K562 (cell line): ENCODE results near the gene RYR3. TPM values are rescaled to one million over a fixed set of nuclear protein-coding genes. Genes with fewer than 3 reads are reported as not detected.

Experiments
- ATAC-seq: fragments of 200-7000 bp; cut with Tn5 transposase; 3 replicates; pipeline ENCODE4 v1.9.1; 2020; ENCODE audit warnings: moderate library complexity
- BruUV-seq: library from RNA; stranded (reverse); fragments of 400-500 nt; replicated peaks from 2 replicates; lab custom pipeline; 2021; lab: Mats Ljungman, UMichigan
- CTCF ChIA-PET: fragments of 300-600 bp; formaldehyde crosslinking; extraction: SDS; loops from one replicate; lab custom pipeline; 2021; ENCODE audit warnings: low intra/inter-chr PET ratio; lab: Yijun Ruan, JAX
- POLR2A ChIA-PET: fragments of 300-600, 350-650 bp; sonication (Branson Sonifier 250); formaldehyde crosslinking; extraction: SDS; loops from one replicate; lab custom pipeline; 2021; ENCODE audit warnings: antibody characterized with exemption, inconsistent platforms; lab: Yijun Ruan, JAX
- DNase-seq, 4 experiments: peaks; one replicate each; pipeline versions ENCODE4 v3.0.0 to v3.0.0-alpha.2; 2011 to 2018; ENCODE audit warnings: low spot score in 3 of 4, mixed read lengths in 3 of 4; ENCODE audit errors: extremely low read depth in 1 of 4
- FAIRE-seq: peaks from 2 replicates; lab custom pipeline; 2011; peaks lifted over from hg19 to GRCh38; lab: Jason Lieb, UNC
- H2AFZ ChIP-seq: 2 replicates; pipeline ENCODE4 v1.6.0; 2011; ENCODE audit warnings: low read depth, low read length, control low read depth, inconsistent platforms
- H3K27ac ChIP-seq: fragments of 200-600 bp; 3 replicates; pipeline ENCODE4 v1.8.0; 2011; ENCODE audit warnings: low read depth, mild to moderate bottlenecking, control low read depth, inconsistent platforms, low read length, moderate library complexity, mixed read lengths; ENCODE audit errors: extremely low read depth
- H3K27me3 ChIP-seq, 2 experiments: fragments of 300-600 bp in 1 of 2; 2 replicates in 1 of 2; 3 replicates in 1 of 2; pipeline versions ENCODE4 v1.6.0 to v1.8.0; 2011; ENCODE audit warnings: inconsistent platforms in 2 of 2, low read length in 2 of 2, mild to moderate bottlenecking in 1 of 2, mixed read lengths in 1 of 2, moderate library complexity in 1 of 2; ENCODE audit not compliant: control insufficient read depth in 2 of 2, insufficient read depth in 2 of 2
- H3K36me3 ChIP-seq: fragments of 300-600 bp; 3 replicates; pipeline ENCODE4 v1.8.0; 2011; ENCODE audit warnings: mild to moderate bottlenecking, low read length, inconsistent platforms; ENCODE audit not compliant: control insufficient read depth, insufficient read depth
- H3K4me1 ChIP-seq, 2 experiments: fragments of 200-600 bp in 1 of 2; replicated peaks in 1 of 2; 2 replicates in 1 of 2; 3 replicates in 1 of 2; pipeline versions ENCODE4 v1.5.1 to v1.8.0; 2011; ENCODE audit warnings: inconsistent platforms in 2 of 2, low read length in 2 of 2, mild to moderate bottlenecking in 1 of 2, mixed read lengths in 1 of 2, moderate library complexity in 1 of 2; ENCODE audit not compliant: control insufficient read depth in 2 of 2, insufficient read depth in 2 of 2
- H3K4me2 ChIP-seq: 2 replicates; pipeline ENCODE4 v1.6.1; 2011; ENCODE audit warnings: low read length, control low read depth, inconsistent platforms, mixed read lengths; ENCODE audit not compliant: insufficient read depth
- H3K4me3 ChIP-seq: fragments of 200-600 bp; sonication (generic), shearing (Covaris generic); 2 replicates; pipeline ENCODE4 v1.5.1; 2016; ENCODE audit warnings: control low read depth, inconsistent platforms
- H3K79me2 ChIP-seq: fragments of 200-600 bp; 3 replicates; pipeline ENCODE4 v1.8.0; 2011; ENCODE audit warnings: low read length, inconsistent platforms; ENCODE audit not compliant: control insufficient read depth, insufficient read depth
- H3K9ac ChIP-seq, 2 experiments: 2 replicates each; pipeline versions ENCODE4 v1.6.0 to v1.6.1; 2011; ENCODE audit warnings: low read depth in 2 of 2, low read length in 2 of 2, control low read depth in 1 of 2, inconsistent platforms in 1 of 2, mild to moderate bottlenecking in 1 of 2, mixed read lengths in 1 of 2; ENCODE audit not compliant: insufficient read depth in 1 of 2
- H3K9me1 ChIP-seq: one replicate; pipeline ENCODE4 v1.6.0; 2011; ENCODE audit warnings: inconsistent platforms, mild to moderate bottlenecking, low read length, moderate library complexity; ENCODE audit not compliant: control insufficient read depth, insufficient read depth
- H3K9me3 ChIP-seq: replicated peaks from 2 replicates; pipeline ENCODE4 v1.5.1; 2011; ENCODE audit warnings: low read depth, low read length, inconsistent platforms; ENCODE audit not compliant: control insufficient read depth, insufficient read depth
- H4K20me1 ChIP-seq: replicated peaks from 2 replicates; pipeline ENCODE4 v1.6.1; 2011; ENCODE audit warnings: low read length, inconsistent platforms, mixed read lengths; ENCODE audit not compliant: control insufficient read depth, insufficient read depth
- ATF3 ChIP-seq, 2 experiments: fragments of 450-650 bp in 1 of 2; sonication (generic) in 1 of 2; formaldehyde crosslinking in 1 of 2; IDR thresholded peaks in 1 of 2; conservative IDR thresholded peaks in 1 of 2; 2 replicates each; pipeline versions ENCODE4 v1.6.1 to v1.8.1; 2016 to 2023; ENCODE audit warnings: mild to moderate bottlenecking in 2 of 2, moderate library complexity in 2 of 2, inconsistent platforms in 1 of 2, missing genetic modification reagents in 1 of 2
- CCAR2 ChIP-seq: fragments of 200-400 bp; formaldehyde crosslinking; IDR thresholded peaks from 2 replicates; pipeline ENCODE4 v1.6.1; 2017; ENCODE audit warnings: mild to moderate bottlenecking, low read depth, low read length
- CREM ChIP-seq: IDR thresholded peaks from 2 replicates; pipeline ENCODE4 v1.6.1; 2014; ENCODE audit warnings: antibody characterized with exemption, low read depth
- FOSL1 ChIP-seq: fragments of 200-800 bp; sonication (Bioruptor generic); conservative IDR thresholded peaks from 2 replicates; pipeline ENCODE4 v1.6.1; 2016; ENCODE audit warnings: missing genetic modification characterization, missing compliant biosample characterization
- PRPF4 ChIP-seq: fragments of 200-400 bp; formaldehyde crosslinking; IDR thresholded peaks from one replicate; pipeline ENCODE4 v1.6.1; 2017; ENCODE audit warnings: low read length, low read depth, mild to moderate bottlenecking; ENCODE audit not compliant: insufficient read depth, poor library complexity, severe bottlenecking
- TFAM ChIP-seq: fragments of 250-450 bp; sonication (Bioruptor Pico); conservative IDR thresholded peaks from 2 replicates; pipeline ENCODE4 v1.5.0; 2021; ENCODE audit warnings: mild to moderate bottlenecking, moderate library complexity
- WGBS: fragments of 100-300 bp; shearing (Covaris generic); methylation state at CpG from one replicate; pipeline ENCODE4 v1.1.6; 2016; ENCODE audit warnings: low coverage, mixed read lengths; ENCODE audit not compliant: insufficient coverage; ENCODE audit errors: missing lambda C conversion rate; 5-methylcytosine and 5-hydroxymethylcytosine counted together
- in situ Hi-C: fragments of 300-500 bp; cut with MboI; formaldehyde crosslinking; loops from 4 replicates; pipeline ENCODE4 v1.15.0; 2018; ENCODE audit warnings: inconsistent platforms, mixed read lengths
- intact Hi-C: fragments of 100-400 bp; cut with micrococcal nuclease; formaldehyde crosslinking; loops from 2 replicates; pipeline ENCODE4 v1.14.2; 2022
- polyA plus RNA-seq, 8 experiments: library from polyadenylated mRNA; depleted of rRNA in 4 of 8; stranded (reverse) in 5 of 8; unstranded in 3 of 8; fragments of >200 nt; fragmentation: Nextera tagmentation in 2 of 8; fragmentation: Illumina TruSeq in 1 of 8; extraction: Ambion mirVana in 2 of 8; extraction: Trizol in 1 of 8; gene quantifications; 2 replicates each; pipeline versions ENCODE4 v1.2.1 to v1.2.3, GENCODE V29; 2011 to 2014; ENCODE audit warnings: inconsistent platforms in 1 of 8, missing spikeins in 1 of 8
- total RNA-seq, 7 experiments: library from RNA; depleted of rRNA in 6 of 7; stranded (reverse); fragments of >200 nt in 6 of 7; fragmentation: Illumina TruSeq in 2 of 7; extraction: Trizol in 2 of 7; gene quantifications; 2 replicates each; pipeline versions ENCODE4 v1.2.1 to v1.2.3, GENCODE V29; 2011 to 2021; ENCODE audit warnings: low replicate concordance in 1 of 7

The RYR3 gene
- total and polyA plus RNA-seq, 9 of the 15 experiments (the other 6 are each of a cell fraction or from before 2014, with no cell fraction given), result 0.04 TPM; not detected in 8

GRCh38 chr15:33584797-33585196 is 274.0 kb downstream of the RYR3 start:
- intact Hi-C loops, result no loop called here
- under 1% methylated on average over 8 of the region's 8 CpGs for WGBS
- BruUV-seq, result no TSS peak
- POLR2A ChIA-PET, result interaction anchor here (0.7 kb wide), 2 partner anchors 11 to 250 kb away, joined by 3 to 4 read pairs; no protein-coding TSS in a partner anchor
- TF ChIP-seq FOSL1 (tag), result peak; percentile 48
- no peak for TF ChIP-seq PRPF4
- TF ChIP-seq TFAM (CRISPR knock-in tag), result no peak
- 0 out of 2 replicates have a peak, but pooled peaks have one; percentile 17 for TF ChIP-seq CREM
- 0 out of 2 replicates have a peak, but pooled peaks have one; percentile 19 for TF ChIP-seq ATF3 (IDR thresholded peaks at IDR 0.05)
- TF ChIP-seq ATF3 (CRISPR knock-in tag; conservative IDR thresholded peaks at IDR 0.05), result no peak
- no peak for TF ChIP-seq CCAR2
- Histone ChIP-seq H3K4me2 (no peak overlapping the region), H3K4me3 (no peak overlapping the region), H4K20me1 (no peaks in the 10 kb centered on the region), H3K4me1 (no peaks in the 10 kb centered on the region), H3K9me3 (no peaks in the 10 kb centered on the region), H3K9me1 (no peaks in the 10 kb centered on the region), H3K36me3 (no peaks in the 10 kb centered on the region), H3K79me2 (no peaks in the 10 kb centered on the region), H3K27ac (no peak overlapping the region), H2AFZ (no peak overlapping the region), H3K9ac (no peak overlapping the region), H3K27me3 (peaks cover 0 to 2% of the 10 kb centered on the region in 2 experiments; a peak in 2 of 5 replicates)
- no peak for FAIRE-seq
- in situ Hi-C loops, result no loop called here
- CTCF ChIA-PET, result no interaction called here
- DNase-seq, result no peak
- no peak for ATAC-seq
